ENCODE data around the gene SLC16A2.

DNA sequence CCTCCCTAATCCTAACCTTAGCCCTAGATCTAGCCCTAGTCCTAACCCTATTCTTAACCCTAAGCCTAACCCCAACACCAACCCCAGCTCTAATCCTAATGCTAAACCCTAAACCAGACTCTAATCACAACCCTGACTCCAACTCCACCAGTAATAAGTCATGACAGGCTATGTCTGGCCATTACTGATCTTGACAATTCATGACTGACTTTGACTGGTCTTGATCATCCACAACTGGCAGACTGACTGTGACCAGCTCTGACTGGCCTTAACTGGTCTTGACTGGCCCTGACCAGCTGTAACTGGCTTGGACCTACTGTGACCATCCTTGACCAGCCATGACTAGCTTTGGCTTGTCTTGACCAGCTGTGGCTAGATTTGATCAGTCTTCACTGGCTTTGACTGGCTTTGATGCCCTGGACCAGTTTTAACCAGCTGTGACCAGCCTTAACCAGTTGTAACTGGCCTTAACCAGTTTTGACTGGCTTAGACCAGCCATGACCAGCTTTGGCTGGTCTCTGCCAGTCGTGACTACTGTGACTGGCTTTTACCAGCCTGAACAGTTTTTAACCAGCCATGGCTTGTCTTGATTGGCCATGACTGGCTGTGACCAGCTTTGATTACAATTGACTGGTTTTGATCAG, 124.7 kb downstream of the SLC16A2 start:
- TF ChIP-seq, protein P1, sequence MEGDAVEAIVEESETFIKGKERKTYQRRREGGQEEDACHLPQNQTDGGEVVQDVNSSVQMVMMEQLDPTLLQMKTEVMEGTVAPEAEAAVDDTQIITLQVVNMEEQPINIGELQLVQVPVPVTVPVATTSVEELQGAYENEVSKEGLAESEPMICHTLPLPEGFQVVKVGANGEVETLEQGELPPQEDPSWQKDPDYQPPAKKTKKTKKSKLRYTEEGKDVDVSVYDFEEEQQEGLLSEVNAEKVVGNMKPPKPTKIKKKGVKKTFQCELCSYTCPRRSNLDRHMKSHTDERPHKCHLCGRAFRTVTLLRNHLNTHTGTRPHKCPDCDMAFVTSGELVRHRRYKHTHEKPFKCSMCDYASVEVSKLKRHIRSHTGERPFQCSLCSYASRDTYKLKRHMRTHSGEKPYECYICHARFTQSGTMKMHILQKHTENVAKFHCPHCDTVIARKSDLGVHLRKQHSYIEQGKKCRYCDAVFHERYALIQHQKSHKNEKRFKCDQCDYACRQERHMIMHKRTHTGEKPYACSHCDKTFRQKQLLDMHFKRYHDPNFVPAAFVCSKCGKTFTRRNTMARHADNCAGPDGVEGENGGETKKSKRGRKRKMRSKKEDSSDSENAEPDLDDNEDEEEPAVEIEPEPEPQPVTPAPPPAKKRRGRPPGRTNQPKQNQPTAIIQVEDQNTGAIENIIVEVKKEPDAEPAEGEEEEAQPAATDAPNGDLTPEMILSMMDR (conservative IDR thresholded peaks at IDR 0.05; ENCODE audit: low read length) = no peak
- TF ChIP-seq EZH2phosphoT487 (IDR thresholded peaks at IDR 0.05; ENCODE audit: borderline replicate concordance) = no peak

Measured in Loucy (cell line).